ENCODE data around the gene CDC42BPG.

The CDC42BPG gene

DNA sequence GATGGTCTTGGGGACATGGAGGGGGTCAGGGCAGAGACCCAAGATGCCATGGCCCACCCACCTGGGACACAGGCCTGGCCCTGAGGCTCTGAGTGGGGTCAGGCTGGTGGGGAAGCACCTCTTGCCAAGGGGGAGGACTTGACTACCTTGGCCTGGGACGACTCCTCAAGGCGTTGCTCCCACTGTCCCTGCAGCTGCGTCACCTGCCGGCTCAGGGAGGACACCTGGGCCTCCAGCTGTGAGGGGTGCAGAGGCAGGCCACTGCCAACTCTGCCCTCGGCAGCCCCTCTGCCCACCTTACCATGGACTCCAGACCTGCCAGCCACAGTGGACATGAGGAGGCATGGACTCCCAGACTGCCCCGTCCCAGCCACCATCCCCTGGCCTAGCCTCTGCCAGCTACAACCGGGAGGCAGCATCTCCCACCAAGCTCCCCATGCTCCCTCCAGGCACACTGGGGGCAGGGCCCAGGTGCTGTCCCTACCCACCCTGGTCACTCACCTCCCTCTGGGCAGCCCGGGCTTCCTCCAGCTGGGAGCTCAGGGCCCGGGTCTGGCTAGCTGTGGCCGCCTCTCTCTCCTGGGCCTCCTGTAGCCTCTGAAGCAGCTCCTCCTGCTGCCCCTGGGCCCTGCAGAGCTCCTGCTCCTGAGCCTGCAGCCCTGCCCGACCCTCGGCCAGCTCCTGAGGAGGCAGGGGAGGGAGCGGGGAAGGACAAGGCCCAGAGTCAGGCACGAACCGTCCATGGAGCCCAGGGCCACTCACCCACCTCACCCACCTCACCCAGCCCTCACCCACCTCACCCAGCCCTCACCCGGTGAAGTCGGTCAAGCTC lies 8.6 kb downstream of the CDC42BPG start:
- DNase-seq (no peak), ATAC-seq (replicated peaks) (no peak)
- peaks cover 0 to 3% of the 10 kb centered on the region in 2 donors for H3K4me1 Mint-ChIP-seq (ENCODE audit: low read depth in 2 of 2)
- peaks cover 8% of the 10 kb centered on the region for H3K36me3 Mint-ChIP-seq (ENCODE audit: insufficient read depth)
- no peak overlapping the region for H3K4me3 Mint-ChIP-seq
- no peaks in the 10 kb centered on the region for H3K27me3 Mint-ChIP-seq
- no peaks in the 10 kb centered on the region for H3K9me3 Mint-ChIP-seq
- H3K27ac Mint-ChIP-seq: no peak overlapping the region

DNA sequence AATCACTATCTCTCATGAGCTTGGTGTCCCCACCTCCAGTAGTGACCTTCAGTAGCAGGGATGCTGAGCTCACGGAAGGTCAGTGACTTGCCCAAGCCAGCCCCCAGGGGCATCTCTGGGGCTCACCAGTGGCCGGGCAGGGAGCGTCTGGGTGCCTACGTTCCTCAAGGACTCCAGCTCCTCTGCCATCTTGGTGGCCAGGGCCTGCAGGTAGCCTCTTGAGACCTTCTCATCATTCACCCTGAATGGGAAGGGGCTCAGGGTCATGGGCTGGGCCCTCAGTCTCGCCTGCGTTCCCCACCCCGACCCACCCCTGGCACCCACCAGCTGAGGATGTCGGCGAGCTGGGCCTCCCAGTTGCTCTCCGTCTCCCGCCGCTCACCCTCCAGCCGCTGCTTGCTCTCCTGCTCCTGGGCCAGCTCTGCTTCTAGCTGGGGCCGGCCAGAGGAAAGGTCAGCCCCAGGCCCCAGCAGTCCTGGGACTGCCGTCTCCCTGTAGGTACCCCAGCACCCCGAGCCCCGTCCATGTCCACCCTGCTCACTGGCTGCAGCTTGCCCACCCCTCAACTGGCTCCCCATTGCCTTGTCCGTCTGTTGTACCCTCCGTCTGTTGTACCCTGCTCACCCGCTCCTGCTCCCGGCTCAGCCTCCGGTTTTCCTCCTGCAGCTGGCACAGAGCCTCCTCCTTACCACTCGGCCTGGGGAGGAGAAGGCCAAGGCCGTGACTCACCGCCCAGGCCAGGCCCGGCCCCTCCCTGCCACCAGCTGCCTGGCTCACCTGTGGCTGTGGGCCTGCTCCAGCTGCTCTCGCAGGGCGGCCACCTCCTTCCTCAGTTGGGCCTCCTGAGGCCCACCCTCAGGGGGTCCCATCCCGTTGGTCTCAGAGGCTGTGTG lies 9.5 kb downstream of the CDC42BPG start:
- Mint-ChIP-seq H3K9me3 (no peaks in the 10 kb centered on the region), H3K36me3 (ENCODE audit: insufficient read depth) (peaks cover 8% of the 10 kb centered on the region), H3K4me3 (no peak overlapping the region), H3K27me3 (no peaks in the 10 kb centered on the region), H3K4me1 (ENCODE audit: low read depth in 2 of 2) (peaks cover 0 to 3% of the 10 kb centered on the region in 2 donors), H3K27ac (no peak overlapping the region)
- ATAC-seq (replicated peaks) (no peak), DNase-seq (no peak)

DNA sequence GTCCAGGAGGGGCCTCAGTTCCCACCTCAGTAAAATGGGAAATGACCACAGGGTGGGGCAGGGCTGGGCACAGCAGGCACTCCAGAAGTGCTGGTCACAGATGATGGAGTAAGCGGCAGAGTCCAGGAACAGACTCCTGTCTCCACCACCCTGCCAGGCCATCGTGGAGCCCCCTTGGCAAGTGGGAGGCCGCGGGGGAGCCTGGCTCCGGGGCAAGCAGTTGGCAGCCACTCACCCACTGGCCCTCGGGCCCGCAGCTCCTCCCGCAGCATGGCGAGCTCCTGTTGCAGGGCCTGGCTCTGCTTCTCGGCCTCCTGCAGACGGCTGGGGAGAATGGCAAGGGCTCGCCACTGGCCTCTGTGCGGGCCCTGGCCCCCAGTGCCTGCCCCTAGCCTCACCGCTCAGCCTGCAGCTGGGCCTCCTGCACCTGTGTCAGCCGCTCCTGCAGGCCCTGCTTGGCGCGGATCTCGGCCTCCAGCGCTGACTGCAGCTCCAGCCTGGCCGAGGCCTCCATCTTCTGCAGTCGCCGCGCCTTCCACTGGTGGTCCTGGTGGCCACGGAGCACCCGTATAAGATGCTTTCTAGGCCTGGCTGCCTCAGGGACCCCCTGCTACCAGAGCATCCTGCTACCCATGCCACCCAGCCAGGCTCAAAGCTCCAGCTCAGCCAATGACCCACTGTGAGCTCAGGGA lies 10.3 kb downstream of the CDC42BPG start:
- no peak for DNase-seq
- H3K4me3 Mint-ChIP-seq: no peak overlapping the region
- peaks cover 8% of the 10 kb centered on the region for H3K36me3 Mint-ChIP-seq (ENCODE audit: insufficient read depth)
- no peak overlapping the region for H3K27ac Mint-ChIP-seq
- no peak for ATAC-seq (replicated peaks)
- no peaks in the 10 kb centered on the region for H3K27me3 Mint-ChIP-seq
- H3K9me3 Mint-ChIP-seq: no peaks in the 10 kb centered on the region
- H3K4me1 Mint-ChIP-seq (ENCODE audit: low read depth in 2 of 2): peaks cover 0 to 3% of the 10 kb centered on the region in 2 donors

DNA sequence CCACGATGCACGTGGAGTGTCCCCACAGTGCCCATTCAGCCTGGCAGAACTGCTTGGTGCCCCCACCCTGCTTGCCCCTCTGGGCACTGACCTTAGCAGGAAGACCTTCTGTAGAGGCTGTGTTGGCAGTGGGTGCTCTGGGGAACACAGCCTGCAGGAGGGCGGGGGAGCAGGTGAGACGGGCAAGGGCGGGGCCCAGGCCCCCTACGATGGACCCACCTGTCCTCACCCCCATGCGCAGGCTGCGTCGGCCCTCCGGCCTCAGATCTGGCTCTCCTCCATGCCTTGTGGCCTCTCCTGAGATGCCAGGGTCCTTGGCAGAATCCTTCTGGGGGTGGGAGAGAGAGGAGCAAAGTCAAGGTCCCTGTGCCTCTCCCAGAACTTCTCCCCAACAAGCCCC lies 10.9 kb downstream of the CDC42BPG start:
- Mint-ChIP-seq H3K4me3 (no peak overlapping the region), H3K9me3 (no peaks in the 10 kb centered on the region)

DNA sequence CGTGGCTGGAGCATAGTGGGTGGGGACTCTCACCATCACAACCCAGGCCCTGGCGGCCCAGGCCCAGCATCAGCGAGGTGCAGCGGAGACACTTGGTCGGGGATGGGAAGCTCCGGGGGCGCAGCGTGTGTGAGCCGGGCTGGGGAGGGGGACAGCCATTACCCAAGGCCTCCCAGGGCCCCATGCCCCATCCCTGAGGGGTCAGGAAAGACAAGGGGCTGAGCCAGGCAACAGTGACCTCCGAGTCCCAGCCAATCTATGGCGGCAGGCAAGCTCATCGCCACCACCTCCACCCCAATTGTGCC lies 11.3 kb downstream of the CDC42BPG start:
- no peak for DNase-seq
- Mint-ChIP-seq H3K4me1 (ENCODE audit: low read depth in 2 of 2) (peaks cover 0 to 3% of the 10 kb centered on the region in 2 donors), H3K9me3 (no peaks in the 10 kb centered on the region), H3K4me3 (no peak overlapping the region), H3K27ac (no peak overlapping the region), H3K27me3 (no peaks in the 10 kb centered on the region), H3K36me3 (ENCODE audit: insufficient read depth) (peaks cover 8% of the 10 kb centered on the region)
- ATAC-seq (replicated peaks): no peak

More for the DNA sequence above, 10.9 kb downstream of the CDC42BPG start:
- no peak overlapping the region for H3K27ac Mint-ChIP-seq
- ATAC-seq (replicated peaks) (no peak), DNase-seq (no peak)
- H3K27me3 Mint-ChIP-seq: no peaks in the 10 kb centered on the region
- peaks cover 8% of the 10 kb centered on the region for H3K36me3 Mint-ChIP-seq (ENCODE audit: insufficient read depth)
- H3K4me1 Mint-ChIP-seq (ENCODE audit: low read depth in 2 of 2): peaks cover 0 to 3% of the 10 kb centered on the region in 2 donors

DNA sequence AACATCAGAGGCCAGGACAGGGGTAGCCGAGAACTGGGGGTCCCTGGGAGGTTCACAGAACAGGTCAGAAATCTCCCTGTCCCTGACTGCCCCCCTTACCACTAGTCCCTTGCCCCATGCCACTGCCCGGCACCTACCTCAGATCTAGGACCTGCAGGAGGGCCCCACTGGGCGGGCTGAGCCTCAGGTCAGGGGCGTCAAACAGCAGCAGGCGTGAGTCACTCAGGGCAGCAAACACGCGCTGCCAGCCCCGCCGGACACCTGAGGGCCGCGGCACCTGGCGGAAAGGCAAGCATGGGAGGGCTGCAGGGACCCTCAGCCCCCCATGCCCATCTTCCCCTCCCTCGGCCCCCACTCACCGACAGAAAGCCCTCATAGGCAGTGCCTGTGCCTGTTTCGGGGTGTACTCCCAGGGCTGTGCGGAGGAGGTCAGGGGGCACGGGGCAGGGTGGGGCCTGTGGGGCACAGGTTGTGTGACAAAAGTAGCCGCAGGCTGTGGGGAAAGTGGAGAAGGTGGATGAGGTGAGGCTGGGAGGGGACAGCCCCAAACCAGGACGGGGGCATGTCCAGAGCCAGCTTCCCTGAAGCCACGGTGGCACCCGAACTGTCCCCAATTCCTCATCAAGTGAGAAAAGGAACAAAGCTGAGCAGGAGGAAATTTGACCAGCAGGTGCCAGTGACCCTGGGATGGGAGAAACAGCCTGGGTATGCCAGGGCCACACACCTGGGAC lies 11.8 kb downstream of the CDC42BPG start:
- Mint-ChIP-seq H3K4me1 (ENCODE audit: low read depth in 2 of 2) (peaks cover 0 to 3% of the 10 kb centered on the region in 2 donors), H3K27me3 (no peaks in the 10 kb centered on the region), H3K9me3 (no peaks in the 10 kb centered on the region), H3K27ac (no peak overlapping the region), H3K4me3 (no peak overlapping the region), H3K36me3 (ENCODE audit: insufficient read depth) (peaks cover 11% of the 10 kb centered on the region)
- no peak for DNase-seq
- ATAC-seq (replicated peaks): no peak

DNA sequence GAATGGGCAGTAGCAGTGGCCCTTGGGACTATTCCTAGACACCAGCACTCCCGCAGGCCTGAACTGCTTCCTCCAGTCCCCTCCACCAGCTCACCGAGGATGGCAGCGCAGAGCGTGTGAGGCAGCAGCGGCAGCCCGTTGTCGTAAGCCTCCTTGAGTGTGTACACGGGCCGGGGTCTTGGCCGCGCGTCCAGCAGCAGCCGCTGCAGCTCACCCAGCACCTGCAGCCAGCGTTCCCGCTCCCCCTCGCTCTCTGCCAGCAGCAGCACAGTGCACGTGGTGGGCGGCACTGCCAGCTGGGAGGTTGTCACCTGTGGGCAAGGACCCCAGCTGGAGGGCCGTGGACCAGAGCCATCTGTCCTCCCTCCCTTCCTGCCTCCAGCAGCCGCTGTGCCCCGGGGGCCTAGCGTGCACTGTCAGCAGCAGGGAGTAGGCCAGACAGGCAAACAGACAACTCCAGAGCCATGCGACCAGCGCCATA lies 13.0 kb downstream of the CDC42BPG start:
- H3K27ac Mint-ChIP-seq: no peak overlapping the region
- no peaks in the 10 kb centered on the region for H3K27me3 Mint-ChIP-seq
- DNase-seq (no peak), ATAC-seq (replicated peaks) (no peak)
- H3K4me3 Mint-ChIP-seq: no peak overlapping the region
- H3K4me1 Mint-ChIP-seq (ENCODE audit: low read depth in 2 of 2): no peaks in the 10 kb centered on the region
- H3K36me3 Mint-ChIP-seq (ENCODE audit: insufficient read depth): peaks cover 14% of the 10 kb centered on the region
- H3K9me3 Mint-ChIP-seq: no peaks in the 10 kb centered on the region

DNA sequence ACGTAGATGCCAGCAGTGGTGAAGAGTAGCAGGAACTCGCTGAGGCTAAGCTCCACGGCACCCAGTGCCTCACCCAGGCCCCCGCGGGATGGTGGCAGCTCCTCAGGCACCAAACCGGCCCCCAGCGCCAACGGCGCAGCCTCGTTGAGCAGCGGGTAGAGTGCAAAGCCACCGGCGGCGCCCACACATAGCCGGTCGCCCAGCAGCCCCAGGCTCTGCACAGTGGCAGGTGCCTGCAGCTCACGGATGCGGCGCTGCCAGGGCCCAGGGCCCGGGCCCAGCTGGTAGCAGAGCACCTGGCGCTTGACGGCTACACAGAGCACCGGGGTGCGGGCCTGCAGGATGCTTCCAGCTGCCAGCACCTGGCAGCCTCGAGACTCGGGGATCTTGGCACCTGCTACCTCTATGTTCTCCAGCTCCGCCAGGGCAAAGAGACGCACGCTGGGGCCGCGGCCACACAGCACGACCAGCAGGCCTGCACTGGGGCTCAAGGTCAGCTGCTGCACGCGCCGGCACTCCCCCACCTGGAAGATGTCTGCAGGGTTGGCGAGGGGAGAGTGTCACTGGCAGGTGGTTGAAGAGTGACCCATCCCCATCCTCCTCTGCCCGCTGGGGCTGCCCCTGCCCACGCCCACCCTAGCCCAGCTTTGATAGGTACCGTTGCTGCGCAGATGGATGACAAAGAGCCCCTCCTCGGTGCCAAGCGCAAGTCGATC lies 14.8 kb downstream of the CDC42BPG start:
- DNase-seq (no peak), ATAC-seq (replicated peaks) (no peak)
- no peak overlapping the region for H3K4me3 Mint-ChIP-seq
- no peak overlapping the region for H3K27ac Mint-ChIP-seq
- H3K4me1 Mint-ChIP-seq (ENCODE audit: low read depth in 2 of 2): no peaks in the 10 kb centered on the region
- no peaks in the 10 kb centered on the region for H3K9me3 Mint-ChIP-seq
- no peaks in the 10 kb centered on the region for H3K27me3 Mint-ChIP-seq
- peaks cover 10% of the 10 kb centered on the region for H3K36me3 Mint-ChIP-seq (ENCODE audit: insufficient read depth)

DNA sequence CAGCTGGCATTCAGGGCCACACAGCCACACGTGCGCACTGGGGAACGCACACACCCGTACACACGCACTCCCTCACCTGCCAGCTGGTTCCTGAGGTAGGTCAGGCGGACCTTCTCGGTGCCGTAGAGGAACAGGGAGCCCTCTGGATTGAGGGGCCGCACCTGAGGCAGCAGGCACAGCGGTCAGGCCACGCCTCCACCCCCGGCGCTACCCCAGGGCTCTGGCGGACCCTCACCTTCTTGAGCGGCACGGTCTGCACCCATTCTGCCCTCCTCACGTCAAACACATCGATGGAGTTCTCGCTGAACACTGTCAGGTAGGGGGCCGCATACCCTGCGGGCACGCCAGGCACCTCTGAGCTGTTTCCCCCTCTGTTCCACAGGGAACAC lies 17.0 kb downstream of the CDC42BPG start:
- Mint-ChIP-seq H3K4me1 (ENCODE audit: low read depth in 2 of 2) (no peaks in the 10 kb centered on the region), H3K4me3 (no peak overlapping the region), H3K27ac (no peak overlapping the region), H3K9me3 (no peaks in the 10 kb centered on the region), H3K27me3 (no peaks in the 10 kb centered on the region), H3K36me3 (ENCODE audit: insufficient read depth) (peaks cover 10% of the 10 kb centered on the region)
- no peak for ATAC-seq (replicated peaks)
- DNase-seq: no peak

DNA sequence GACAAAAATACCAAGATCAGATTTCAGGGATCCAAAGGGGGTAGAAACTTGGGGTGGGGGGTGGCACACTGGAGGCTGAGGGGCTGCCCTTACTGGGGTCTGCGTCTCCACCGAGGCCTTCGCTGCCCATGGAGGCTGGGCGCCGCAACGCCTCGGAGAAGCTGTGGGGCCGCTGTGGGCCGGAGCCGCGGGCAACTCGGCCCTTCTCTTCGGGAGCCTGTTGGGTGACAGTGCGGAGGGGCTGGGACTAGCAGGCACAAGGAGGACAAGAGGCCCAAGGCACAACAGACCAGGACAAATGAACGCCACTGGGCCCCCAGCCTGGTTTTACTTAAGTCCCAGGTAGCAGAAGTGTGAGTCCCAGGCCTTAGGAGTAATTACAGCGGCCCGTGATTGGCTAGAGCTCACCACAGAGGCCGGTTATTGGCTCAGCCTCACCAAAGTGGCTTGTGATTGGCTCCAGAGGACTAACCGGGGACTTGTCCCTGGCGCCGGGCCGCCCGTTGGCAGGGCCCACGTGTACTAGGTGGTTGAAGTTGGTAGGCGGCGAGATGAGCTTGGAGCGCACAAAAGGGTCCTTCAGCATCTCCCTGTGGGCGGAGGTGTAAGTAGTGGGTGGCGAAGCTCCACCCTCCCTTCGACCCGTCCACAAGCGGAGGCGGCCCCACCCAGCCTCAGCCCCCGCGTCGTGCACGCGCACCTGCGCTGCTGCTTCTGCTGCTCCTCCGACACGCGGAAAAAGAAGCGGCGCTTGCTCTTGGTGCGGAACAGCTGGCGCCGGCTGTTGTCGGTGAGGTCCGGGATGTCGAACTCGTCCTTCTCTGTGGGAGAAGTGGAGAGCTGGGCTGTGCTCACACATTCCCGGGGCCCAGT lies 17.6 kb downstream of the CDC42BPG start:
- ATAC-seq (replicated peaks) (no peak), DNase-seq (no peak)
- peaks cover 10% of the 10 kb centered on the region for H3K36me3 Mint-ChIP-seq (ENCODE audit: insufficient read depth)
- no peaks in the 10 kb centered on the region for H3K27me3 Mint-ChIP-seq
- H3K4me1 Mint-ChIP-seq (ENCODE audit: low read depth in 2 of 2): no peaks in the 10 kb centered on the region
- H3K9me3 Mint-ChIP-seq: no peaks in the 10 kb centered on the region
- H3K27ac Mint-ChIP-seq: no peak overlapping the region
- H3K4me3 Mint-ChIP-seq: no peak overlapping the region

DNA sequence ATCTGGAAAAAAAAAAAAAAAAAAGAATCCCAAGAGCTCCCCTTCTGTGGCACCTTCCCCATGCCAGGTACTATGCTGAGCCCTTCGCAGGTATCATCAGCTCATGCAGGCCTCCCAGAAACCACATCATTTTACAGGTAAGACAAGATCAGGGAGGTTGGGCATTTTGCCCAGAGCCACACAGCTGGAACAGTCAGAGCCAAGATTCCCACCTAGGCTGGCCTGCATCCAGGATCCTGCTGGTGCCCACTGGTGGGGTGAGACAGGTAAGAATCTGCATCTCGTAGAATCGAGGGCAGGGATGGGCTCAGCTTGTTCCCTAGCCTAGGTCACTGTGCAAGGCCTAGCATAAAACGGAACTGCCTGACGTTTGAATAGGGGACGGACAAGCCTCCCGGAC lies 18.4 kb downstream of the CDC42BPG start:
- Mint-ChIP-seq H3K36me3 (ENCODE audit: insufficient read depth) (peaks cover 10% of the 10 kb centered on the region), H3K9me3 (no peaks in the 10 kb centered on the region), H3K27me3 (no peaks in the 10 kb centered on the region), H3K4me1 (ENCODE audit: low read depth in 2 of 2) (no peaks in the 10 kb centered on the region), H3K4me3 (no peak overlapping the region), H3K27ac (no peak overlapping the region)
- ATAC-seq (replicated peaks): no peak
- no peak for DNase-seq

DNA sequence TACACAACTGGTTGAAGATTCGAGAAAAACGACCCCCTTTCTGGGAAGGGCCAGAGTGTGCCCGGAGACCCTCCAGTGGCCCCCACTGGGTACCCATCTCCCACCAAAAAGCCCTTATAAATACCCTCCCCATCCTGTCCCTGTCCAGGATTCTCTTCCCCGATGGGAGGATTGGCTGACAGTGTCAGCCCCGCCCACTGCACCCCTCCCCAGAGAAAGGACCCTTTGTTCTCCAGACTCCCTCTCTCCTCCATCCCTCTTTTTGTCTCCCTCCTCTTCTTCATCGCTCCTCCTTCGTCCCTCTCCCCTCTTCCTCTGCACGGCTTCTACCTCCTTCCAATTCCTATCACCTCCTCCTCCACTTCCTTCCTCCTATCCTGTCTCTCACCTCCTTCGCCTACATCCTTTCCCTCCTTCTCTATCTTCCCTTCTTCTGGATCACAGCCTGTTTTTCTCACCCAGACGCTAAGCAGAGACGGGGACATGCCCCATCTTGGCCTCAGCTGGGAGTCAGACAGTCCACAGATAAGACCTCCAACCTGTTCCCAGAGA lies 20.8 kb downstream of the CDC42BPG start:
- H3K27me3 Mint-ChIP-seq: no peaks in the 10 kb centered on the region
- no peak for DNase-seq
- H3K36me3 Mint-ChIP-seq (ENCODE audit: insufficient read depth): peaks cover 10% of the 10 kb centered on the region
- no peaks in the 10 kb centered on the region for H3K4me1 Mint-ChIP-seq (ENCODE audit: low read depth in 2 of 2)
- H3K27ac Mint-ChIP-seq: no peak overlapping the region
- no peak for ATAC-seq (replicated peaks)
- H3K9me3 Mint-ChIP-seq: no peaks in the 10 kb centered on the region
- no peak overlapping the region for H3K4me3 Mint-ChIP-seq

Measured in effector memory CD8-positive, alpha-beta T cell (primary cell).